Upper lobe of left lung (tissue), 6 donors: Measurements from ENCODE around the gene SPTBN5. TPM values are rescaled to one million over a fixed set of nuclear protein-coding genes. Genes with fewer than 3 reads are reported as not detected.

Experiments
- ATAC-seq, 2 donors: fragments of 200-7000 bp; cut with Tn5 transposase; one replicate each; pipeline ENCODE4 v1.9.1; 2022; ENCODE audit warnings: mild to moderate bottlenecking in 2 of 2, moderate library complexity in 2 of 2; ENCODE audit not compliant: low FRiP score in 2 of 2
- DNase-seq, 2 donors: peaks; one replicate each; pipeline ENCODE4 v3.0.0-alpha.2; 2019 to 2020
- H3K27ac ChIP-seq, 4 donors: fragments of 200-600 bp; sonication (generic); one replicate each; pipeline ENCODE4 v1.5.1; 2016 to 2019
- H3K27me3 ChIP-seq, 4 donors: fragments of 200-600 bp; sonication (generic); one replicate each; pipeline ENCODE4 v1.5.1; 2017 to 2019
- H3K36me3 ChIP-seq, 4 donors: fragments of 200-600 bp; sonication (generic); one replicate each; pipeline ENCODE4 v1.5.1; 2016 to 2019
- H3K4me1 ChIP-seq, 4 donors: fragments of 200-600 bp; sonication (generic); one replicate each; pipeline ENCODE4 v1.5.1; 2018 to 2019
- H3K4me3 ChIP-seq, 4 donors: fragments of 200-600 bp; sonication (generic); one replicate each; pipeline ENCODE4 v1.5.1; 2017 to 2019; ENCODE audit warnings: mild to moderate bottlenecking in 2 of 4, moderate library complexity in 1 of 4
- H3K9me3 ChIP-seq, 4 donors: fragments of 200-600 bp; sonication (generic); one replicate each; pipeline ENCODE4 v1.5.1; 2018 to 2019
- EP300 ChIP-seq, 4 donors: sonication (generic); formaldehyde crosslinking; IDR thresholded peaks; one replicate each; pipeline ENCODE4 v1.5.1; 2017; ENCODE audit warnings: antibody characterized with exemption in 4 of 4, control low read depth in 2 of 4
- POLR2A ChIP-seq, 4 donors: fragments of 450-650 bp; IDR thresholded peaks; one replicate each; pipeline ENCODE4 v1.5.1; 2016 to 2017; ENCODE audit warnings: antibody characterized with exemption in 4 of 4, mild to moderate bottlenecking in 2 of 4
- POLR2AphosphoS5 ChIP-seq, 2 donors: sonication (generic); formaldehyde crosslinking; IDR thresholded peaks; one replicate each; pipeline ENCODE4 v1.5.1; 2017; ENCODE audit warnings: antibody characterized with exemption in 2 of 2
- WGBS, 2 donors: methylation state at CpG; one replicate each; pipeline ENCODE4 v1.1.5; 2017 to 2018; 5-methylcytosine and 5-hydroxymethylcytosine counted together
- total RNA-seq, 6 donors: library from RNA; depleted of rRNA in 4 of 6; stranded (reverse); fragments of >200 nt in 4 of 6; gene quantifications; one replicate each; pipeline versions ENCODE4 v1.1.0 to v1.2.1, GENCODE V29; 2016 to 2021
- TF ChIP-seq, protein P1 (sequence below), 6 experiments: fragments of 450-650 bp in 4 of 6; fragments of 200-600 bp in 2 of 6; sonication (generic) in 2 of 6; IDR thresholded peaks; one replicate each; pipeline ENCODE4 v1.5.1; 2016 to 2019; ENCODE audit warnings: antibody characterized with exemption in 6 of 6
- donor health status: DM: no; HTN: no; CAD: no; lungs with moderate emphysema.
- donor health status: DM: no; HTN: yes; CAD: no; lungs with severe emphysema.

The SPTBN5 gene
- total RNA-seq, 6 donors from 2014 or later: 0.20 to 9.4 (median 2.0) TPM

DNA sequence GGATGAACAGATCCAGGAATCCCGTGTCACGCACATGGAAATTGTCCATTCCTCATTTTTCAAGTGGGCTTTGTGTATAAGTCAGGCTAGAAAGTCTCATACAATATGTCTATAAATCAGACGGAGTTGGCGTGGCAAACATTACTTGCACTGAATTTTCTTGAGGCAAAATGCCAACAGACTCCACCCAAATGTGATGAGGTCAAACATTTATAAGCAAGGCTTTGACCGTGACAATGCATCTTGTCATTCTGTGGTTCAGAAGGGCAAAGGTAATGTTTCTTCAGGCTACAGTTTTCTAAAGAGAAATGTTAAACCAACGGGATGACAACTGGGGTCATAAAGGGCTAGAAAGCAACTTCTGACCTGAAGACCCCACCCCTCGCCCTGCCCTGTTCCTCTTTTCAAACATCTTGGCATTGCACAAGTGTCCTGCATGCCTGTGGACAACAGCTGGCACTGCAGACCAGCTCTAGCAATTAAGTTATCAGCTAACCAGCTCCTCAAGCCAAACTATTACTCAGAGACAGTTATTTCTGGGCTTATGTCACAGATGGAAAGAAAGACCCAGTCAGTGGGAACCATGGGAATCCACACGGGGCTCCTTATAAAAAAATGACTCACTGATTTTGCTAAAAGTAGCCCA is 36.5 kb upstream of the SPTBN5 start:
- Histone ChIP-seq H3K36me3 (no peaks in the 10 kb centered on the region), H3K9me3 (no peaks in the 10 kb centered on the region), H3K27ac (peak overlapping the region; percentile 59 to 78 (median 70)), H3K27me3 (no peaks in the 10 kb centered on the region), H3K4me3 (no peak overlapping the region), H3K4me1 (peaks cover 72 to 89% (median 81%) of the 10 kb centered on the region in 4 donors)
- 50 to 52% methylated on average over 8 of the region's 8 CpGs for WGBS, 2 donors
- DNase-seq (peak in 1 of 2 donors; percentile 71), ATAC-seq (peak in 1 of 2 donors; percentile 82)
- TF ChIP-seq POLR2AphosphoS5 (IDR thresholded peaks at IDR 0.05) (peak; percentile 38 to 49), POLR2A (IDR thresholded peaks at IDR 0.05) (no peak), EP300 (IDR thresholded peaks at IDR 0.05) (peak in 2 of 4 donors; percentile 30 to 54)
- TF ChIP-seq, protein P1, sequence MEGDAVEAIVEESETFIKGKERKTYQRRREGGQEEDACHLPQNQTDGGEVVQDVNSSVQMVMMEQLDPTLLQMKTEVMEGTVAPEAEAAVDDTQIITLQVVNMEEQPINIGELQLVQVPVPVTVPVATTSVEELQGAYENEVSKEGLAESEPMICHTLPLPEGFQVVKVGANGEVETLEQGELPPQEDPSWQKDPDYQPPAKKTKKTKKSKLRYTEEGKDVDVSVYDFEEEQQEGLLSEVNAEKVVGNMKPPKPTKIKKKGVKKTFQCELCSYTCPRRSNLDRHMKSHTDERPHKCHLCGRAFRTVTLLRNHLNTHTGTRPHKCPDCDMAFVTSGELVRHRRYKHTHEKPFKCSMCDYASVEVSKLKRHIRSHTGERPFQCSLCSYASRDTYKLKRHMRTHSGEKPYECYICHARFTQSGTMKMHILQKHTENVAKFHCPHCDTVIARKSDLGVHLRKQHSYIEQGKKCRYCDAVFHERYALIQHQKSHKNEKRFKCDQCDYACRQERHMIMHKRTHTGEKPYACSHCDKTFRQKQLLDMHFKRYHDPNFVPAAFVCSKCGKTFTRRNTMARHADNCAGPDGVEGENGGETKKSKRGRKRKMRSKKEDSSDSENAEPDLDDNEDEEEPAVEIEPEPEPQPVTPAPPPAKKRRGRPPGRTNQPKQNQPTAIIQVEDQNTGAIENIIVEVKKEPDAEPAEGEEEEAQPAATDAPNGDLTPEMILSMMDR (IDR thresholded peaks at IDR 0.05): peak in 5 of 6 experiments; percentile 15 to 45 (median 35)

DNA sequence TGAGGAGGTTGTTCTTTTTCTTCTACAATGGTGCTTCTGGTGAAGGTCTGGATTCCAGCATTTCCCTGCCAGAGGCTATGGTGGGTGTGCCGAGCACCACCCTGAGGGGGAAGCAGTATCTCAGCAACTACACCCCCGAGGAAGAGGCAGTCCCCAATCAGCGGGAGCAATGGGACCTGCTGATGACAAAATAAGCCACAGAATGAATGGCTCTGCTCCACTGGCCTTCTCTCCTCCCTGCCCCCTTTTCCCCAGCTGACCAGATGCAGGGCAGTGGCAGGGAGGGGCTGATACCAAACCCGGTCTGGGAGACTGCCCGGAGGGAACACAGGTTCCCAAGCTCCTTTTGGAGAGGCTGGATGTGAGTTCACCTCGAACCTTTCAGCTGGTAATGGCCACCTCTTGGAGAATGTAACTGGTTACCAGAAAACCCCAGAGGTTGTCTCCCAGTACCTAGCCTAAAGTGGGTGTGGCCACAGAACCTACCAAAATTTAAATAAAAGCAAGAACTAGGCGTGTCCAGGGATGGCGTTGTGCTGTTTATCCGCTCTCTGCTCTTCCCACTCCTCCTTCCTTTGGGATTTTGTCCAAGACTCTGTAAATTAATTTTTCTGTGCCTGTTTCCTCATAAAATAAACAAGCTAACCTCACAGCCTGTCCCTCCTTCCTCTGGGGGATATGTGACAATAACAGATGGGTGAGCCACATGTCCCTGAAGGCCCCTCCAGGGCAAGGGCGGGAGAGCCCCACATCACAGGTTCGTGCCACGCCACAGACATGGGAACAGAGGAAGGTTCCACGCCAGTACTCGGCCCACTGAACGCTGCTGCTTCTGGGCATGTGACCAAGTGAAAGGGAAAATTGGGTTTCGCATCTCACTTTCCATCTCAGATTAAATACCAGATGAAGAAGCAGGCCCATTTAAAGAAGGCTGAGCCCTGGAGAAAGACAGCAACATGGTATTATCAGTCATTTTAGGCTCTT is 35.1 kb upstream of the SPTBN5 start:
- Histone ChIP-seq H3K27me3 (no peaks in the 10 kb centered on the region), H3K27ac (peak overlapping the region; percentile 59 to 78 (median 70)), H3K4me3 (no peak overlapping the region), H3K4me1 (peaks cover 63 to 83% (median 71%) of the 10 kb centered on the region in 4 donors), H3K36me3 (peaks cover 0 to 9% (median 0%) of the 10 kb centered on the region in 4 donors), H3K9me3 (no peaks in the 10 kb centered on the region)
- DNase-seq: peak in 1 of 2 donors; percentile 42
- TF ChIP-seq, protein P1 (IDR thresholded peaks at IDR 0.05): no peak
- no peak for TF ChIP-seq POLR2A (IDR thresholded peaks at IDR 0.05)
- peak; percentile 57 to 80 for TF ChIP-seq POLR2AphosphoS5 (IDR thresholded peaks at IDR 0.05)
- peak in 2 of 4 donors; percentile 43 to 63 for TF ChIP-seq EP300 (IDR thresholded peaks at IDR 0.05)
- 45 to 49% methylated on average over 13 to 16 of the region's 16 CpGs for WGBS, 2 donors
- peak; percentile 35 to 50 for ATAC-seq

DNA sequence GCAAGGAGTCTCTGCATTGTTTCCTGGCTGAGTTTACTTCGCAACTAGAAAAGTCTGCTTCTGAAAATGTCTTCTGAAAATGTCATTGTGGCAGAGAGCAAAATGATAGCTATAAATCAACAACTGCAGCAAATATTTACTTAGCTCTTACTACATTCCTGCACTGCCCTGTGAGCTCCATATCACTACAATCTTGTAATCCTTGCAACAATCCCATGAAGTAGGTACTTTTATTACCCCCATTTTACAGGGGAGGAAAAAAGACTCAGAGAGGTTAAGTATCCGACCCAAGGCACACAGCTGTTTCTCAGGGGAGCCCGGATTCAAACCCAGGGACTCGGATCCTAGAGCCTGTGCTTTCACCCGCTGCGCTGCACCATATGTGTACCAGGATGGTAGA is 34.2 kb upstream of the SPTBN5 start:
- DNase-seq: no peak
- ATAC-seq: peak in 1 of 2 donors; percentile 50
- no peaks in the 10 kb centered on the region for H3K27me3 ChIP-seq
- H3K4me1 ChIP-seq: peaks cover 59 to 76% (median 68%) of the 10 kb centered on the region in 4 donors
- H3K36me3 ChIP-seq: peaks cover 0 to 9% (median 0%) of the 10 kb centered on the region in 4 donors
- TF ChIP-seq, protein P1 (IDR thresholded peaks at IDR 0.05): no peak
- TF ChIP-seq EP300 (IDR thresholded peaks at IDR 0.05) (peak in 1 of 4 donors; percentile 24), POLR2A (IDR thresholded peaks at IDR 0.05) (no peak)
- H3K9me3 ChIP-seq: no peaks in the 10 kb centered on the region
- H3K27ac ChIP-seq: peak overlapping the region; percentile 59 to 78 (median 70)
- WGBS, 2 donors: 59 to 62% methylated on average over 6 of the region's 6 CpGs
- H3K4me3 ChIP-seq: no peak overlapping the region

DNA sequence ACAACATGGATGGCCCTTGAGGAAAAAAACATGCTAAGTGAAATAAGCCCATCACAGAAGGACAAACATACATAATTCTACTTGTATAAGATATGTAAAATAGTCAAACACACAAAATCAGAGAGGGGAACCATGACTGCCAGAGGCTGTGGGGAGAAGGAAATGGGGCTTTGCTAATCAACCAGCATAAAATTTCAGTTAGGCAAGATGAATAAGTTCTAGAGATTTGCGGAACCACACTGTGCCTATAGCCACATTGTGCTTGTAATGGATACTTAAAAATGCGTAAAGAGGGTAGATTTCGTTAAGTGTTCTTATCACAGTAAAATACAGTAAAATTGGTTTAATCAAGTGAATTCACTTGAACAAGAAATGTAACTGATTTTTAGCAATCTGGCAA is 33.7 kb upstream of the SPTBN5 start:
- no peak for DNase-seq
- Histone ChIP-seq H3K4me3 (no peak overlapping the region), H3K27ac (peak overlapping the region; percentile 59 to 78 (median 70)), H3K4me1 (peaks cover 59 to 71% (median 66%) of the 10 kb centered on the region in 4 donors), H3K9me3 (no peaks in the 10 kb centered on the region), H3K27me3 (no peaks in the 10 kb centered on the region), H3K36me3 (peaks cover 0 to 9% (median 0%) of the 10 kb centered on the region in 4 donors)
- ATAC-seq: no peak
- 28 to 67% methylated on average over 3 of the region's 3 CpGs for WGBS, 2 donors
- no peak for TF ChIP-seq POLR2AphosphoS5 (IDR thresholded peaks at IDR 0.05)
- TF ChIP-seq EP300 (IDR thresholded peaks at IDR 0.05): no peak
- TF ChIP-seq, protein P1 (IDR thresholded peaks at IDR 0.05): no peak
